DMS79 treated with DMSO at 0.1 percent for 48 hours (cell line): ENCODE results near the gene SHMT1.

Experiments used
- DNase-seq: peaks from one replicate; lab custom pipeline; 2025; lab: John Stamatoyannopoulos, UW

SHMT1 gene

GRCh38 chr17:18281788-18282187 is 81.6 kb downstream of the SHMT1 start:
- DNase-seq: no peak

GRCh38 chr17:18280766-18281371 is 82.5 kb downstream of the SHMT1 start:
- DNase-seq: peak; percentile 70

- DNase-seq: peak; percentile 9
Measured at GRCh38 chr17:18280249-18280648, 83.1 kb downstream of the SHMT1 start.

GRCh38 chr17:18278867-18279266 is 84.5 kb downstream of the SHMT1 start:
- no peak for DNase-seq
